Endothelial cell of umbilical vein (primary cell): ENCODE measurements around the gene CHRND. TPM values are rescaled to one million over a fixed set of nuclear protein-coding genes. Genes with fewer than 3 reads are reported as not detected.

ENCODE experiments used
- BruUV-seq: library from RNA; stranded (reverse); fragments of 400-500 nt; replicated peaks from 2 replicates; lab custom pipeline; 2021; lab: Mats Ljungman, UMichigan
- CTCF ChIA-PET: fragments of 300-600, 350-600 bp; sonication (Branson Sonifier 250); formaldehyde crosslinking; loops from one replicate; lab custom pipeline; 2021; ENCODE audit warnings: antibody characterized with exemption, inconsistent platforms; lab: Charles Lee
- POLR2A ChIA-PET: fragments of 300-600, 350-600 bp; sonication (Branson Sonifier 250); formaldehyde crosslinking; loops from one replicate; lab custom pipeline; 2021; ENCODE audit warnings: antibody characterized with exemption, inconsistent platforms; lab: Charles Lee
- DNase-seq: peaks from one replicate; pipeline ENCODE4 v3.0.0-alpha.2; 2011; ENCODE audit warnings: low read depth, low spot score
- FAIRE-seq: peaks from 2 replicates; lab custom pipeline; 2011; peaks lifted over from hg19 to GRCh38; lab: Jason Lieb, UNC
- H2AFZ ChIP-seq: 2 replicates; pipeline ENCODE4 v1.6.0; 2012; ENCODE audit warnings: low read depth, low read length, control low read depth, inconsistent platforms
- H3K27ac ChIP-seq: 2 replicates; pipeline ENCODE4 v1.5.1; 2011; ENCODE audit warnings: low read depth, mild to moderate bottlenecking, control low read depth, low read length, moderate library complexity; ENCODE audit not compliant: insufficient read depth
- H3K27me3 ChIP-seq, 2 experiments: 2 replicates each; pipeline versions ENCODE4 v1.6.0 to v1.6.1; 2011; ENCODE audit warnings: low read length in 2 of 2, mixed read lengths in 1 of 2; ENCODE audit not compliant: control insufficient read depth in 2 of 2, insufficient read depth in 2 of 2
- H3K36me3 ChIP-seq, 2 experiments: 2 replicates in 1 of 2; 3 replicates in 1 of 2; pipeline ENCODE4 v1.5.1; 2011; ENCODE audit warnings: low read length in 2 of 2, mild to moderate bottlenecking in 1 of 2, moderate library complexity in 1 of 2; ENCODE audit not compliant: control insufficient read depth in 2 of 2, insufficient read depth in 2 of 2; ENCODE audit errors: extremely low read depth in 1 of 2
- H3K4me1 ChIP-seq: 3 replicates; pipeline ENCODE4 v1.5.1; 2011; ENCODE audit warnings: mild to moderate bottlenecking, low read length; ENCODE audit not compliant: control insufficient read depth, insufficient read depth; ENCODE audit errors: extremely low read depth
- H3K4me2 ChIP-seq: 2 replicates; pipeline ENCODE4 v1.6.1; 2011; ENCODE audit warnings: low read length, control low read depth, mixed read lengths; ENCODE audit not compliant: insufficient read depth
- H3K4me3 ChIP-seq, 3 experiments: fragments of 200-600 bp in 1 of 3; sonication (generic), shearing (Covaris generic) in 1 of 3; replicated peaks in 1 of 3; 2 replicates each; pipeline ENCODE4 v1.5.1; 2011 to 2016; ENCODE audit warnings: control low read depth in 3 of 3, low read length in 3 of 3, mild to moderate bottlenecking in 2 of 3, inconsistent platforms in 1 of 3, low read depth in 1 of 3, moderate library complexity in 1 of 3; ENCODE audit not compliant: insufficient read depth in 1 of 3
- H3K79me2 ChIP-seq: 2 replicates; pipeline ENCODE4 v1.6.0; 2012; ENCODE audit warnings: low read length, inconsistent platforms; ENCODE audit not compliant: control insufficient read depth, insufficient read depth
- H3K9ac ChIP-seq: replicated peaks from 2 replicates; pipeline ENCODE3; 2011; ENCODE audit warnings: low read length, control low read depth; ENCODE audit not compliant: insufficient read depth; ENCODE audit errors: extremely low read depth
- H3K9me1 ChIP-seq: replicated peaks from 3 replicates; pipeline ENCODE4 v1.6.0; 2011; ENCODE audit warnings: mild to moderate bottlenecking, low read length; ENCODE audit not compliant: control insufficient read depth, insufficient read depth; ENCODE audit errors: extremely low read depth
- H3K9me3 ChIP-seq: replicated peaks from 2 replicates; pipeline ENCODE4 v1.5.1; 2012; ENCODE audit warnings: low read length, inconsistent platforms; ENCODE audit not compliant: control insufficient read depth, insufficient read depth
- H4K20me1 ChIP-seq: replicated peaks from 2 replicates; pipeline ENCODE3; 2011; ENCODE audit warnings: mild to moderate bottlenecking, low read length; ENCODE audit not compliant: control insufficient read depth, insufficient read depth; ENCODE audit errors: extremely low read depth
- EZH2 ChIP-seq: IDR thresholded peaks from 2 replicates; pipeline ENCODE4 v1.6.1; 2012; ENCODE audit warnings: borderline replicate concordance, low read depth, mild to moderate bottlenecking, moderate library complexity, low read length, inconsistent platforms; ENCODE audit not compliant: severe bottlenecking
- FOS ChIP-seq: IDR thresholded peaks from 2 replicates; pipeline ENCODE4 v1.6.1; 2011; ENCODE audit warnings: mild to moderate bottlenecking, low read length, moderate library complexity, borderline replicate concordance; ENCODE audit not compliant: insufficient read depth
- GATA2 ChIP-seq: IDR thresholded peaks from 2 replicates; pipeline ENCODE4 v1.7.0; 2011; ENCODE audit warnings: low read depth, mild to moderate bottlenecking, moderate library complexity, mixed read lengths, low read length; ENCODE audit not compliant: insufficient read length, insufficient read depth
- JUN ChIP-seq: IDR thresholded peaks from 2 replicates; pipeline ENCODE4 v1.6.1; 2011; ENCODE audit warnings: borderline replicate concordance, low read depth; ENCODE audit not compliant: insufficient read length, insufficient read depth
- MAX ChIP-seq: IDR thresholded peaks from 2 replicates; pipeline ENCODE4 v1.6.1; 2011; ENCODE audit not compliant: insufficient read depth, insufficient read length
- MYC ChIP-seq: IDR thresholded peaks from one replicate; pipeline ENCODE4 v1.6.1; 2011; ENCODE audit warnings: mild to moderate bottlenecking, low read depth, low read length
- POLR2A ChIP-seq: IDR thresholded peaks from 2 replicates; pipeline ENCODE4 v1.6.1; 2012; ENCODE audit warnings: low read depth, mild to moderate bottlenecking, control low read depth, low read length
- POLR2AphosphoS5 ChIP-seq: IDR thresholded peaks from 2 replicates; pipeline ENCODE4 v1.6.1; 2012; ENCODE audit warnings: low read depth, mild to moderate bottlenecking, control low read depth, low read length, moderate library complexity; ENCODE audit not compliant: insufficient read depth
- dilution Hi-C: fragments of 300-500 bp; cut with MboI; formaldehyde crosslinking; loops from one replicate; pipeline ENCODE4 v1.15.0; 2019; ENCODE audit warnings: low sequenced_read_pairs; ENCODE audit not compliant: extremely low pct_ligation_motif_present
- intact Hi-C: fragments of 100-400 bp; cut with micrococcal nuclease; formaldehyde crosslinking; loops from one replicate; pipeline ENCODE4 v1.10.0; 2022
- polyA plus RNA-seq, 4 experiments: library from polyadenylated mRNA; depleted of rRNA in 3 of 4; stranded (reverse) in 3 of 4; unstranded in 1 of 4; fragments of >200 nt; gene quantifications; 2 replicates each; pipeline versions ENCODE4 v1.2.1 to v1.2.3, GENCODE V29; 2011 to 2012; ENCODE audit warnings: missing spikeins in 1 of 4
- total RNA-seq: library from RNA; stranded (reverse); gene quantifications from 2 replicates; pipeline ENCODE4 v1.2.3, GENCODE V29; 2021
- TF ChIP-seq, protein P1 (sequence below), 2 donors: IDR thresholded peaks; 1 replicate in 1 of 2; 2 replicates in 1 of 2; pipeline ENCODE4 v1.5.1; 2011; ENCODE audit warnings: low read length in 2 of 2, mild to moderate bottlenecking in 2 of 2, moderate library complexity in 2 of 2, control low read depth in 1 of 2, inconsistent platforms in 1 of 2, low read depth in 1 of 2; ENCODE audit not compliant: insufficient read depth in 1 of 2; ENCODE audit errors: extremely low read depth in 1 of 2

CHRND gene
- total and polyA plus RNA-seq, 2 donors (not counting 3 experiments of a cell fraction or from before 2014, with no cell fraction given), result not detected

- no peaks in the 10 kb centered on the region for H3K36me3 ChIP-seq
- intact Hi-C loops (loop anchor here (5.0 kb wide), 1 partner anchor 616 kb away; no protein-coding TSS in a partner anchor), dilution Hi-C loops (no loop called here)
- H3K9ac ChIP-seq, result no peak overlapping the region
- DNase-seq (no peak), FAIRE-seq (no peak)
- POLR2A ChIA-PET, result no interaction called here
- H3K9me1 ChIP-seq, result no peaks in the 10 kb centered on the region
- H3K4me1 ChIP-seq, result no peaks in the 10 kb centered on the region
- H3K4me2 ChIP-seq, result no peak overlapping the region
- H3K9me3 ChIP-seq, result no peaks in the 10 kb centered on the region
- no TSS peak for BruUV-seq
- CTCF ChIA-PET, result interaction anchor here (0.9 to 4.6 kb wide), 6 partner anchors 8 to 673 kb away, joined by 3 to 44 read pairs (median 4); partner anchors contain the start of genes EIF4E2 and TIGD1
- H3K79me2 ChIP-seq, result no peaks in the 10 kb centered on the region
- no peak overlapping the region for H2AFZ ChIP-seq
- peaks cover 21 to 31% of the 10 kb centered on the region in 2 experiments for H3K27me3 ChIP-seq
- H4K20me1 ChIP-seq, result no peaks in the 10 kb centered on the region
- H3K4me3 ChIP-seq, result no peak overlapping the region
- no peak overlapping the region for H3K27ac ChIP-seq
- TF ChIP-seq POLR2AphosphoS5 (no peak), MAX (no peak), GATA2 (no peak), EZH2 (no peak), POLR2A (no peak), JUN (no peak), FOS (no peak), MYC (no peak)
- TF ChIP-seq, protein P1, sequence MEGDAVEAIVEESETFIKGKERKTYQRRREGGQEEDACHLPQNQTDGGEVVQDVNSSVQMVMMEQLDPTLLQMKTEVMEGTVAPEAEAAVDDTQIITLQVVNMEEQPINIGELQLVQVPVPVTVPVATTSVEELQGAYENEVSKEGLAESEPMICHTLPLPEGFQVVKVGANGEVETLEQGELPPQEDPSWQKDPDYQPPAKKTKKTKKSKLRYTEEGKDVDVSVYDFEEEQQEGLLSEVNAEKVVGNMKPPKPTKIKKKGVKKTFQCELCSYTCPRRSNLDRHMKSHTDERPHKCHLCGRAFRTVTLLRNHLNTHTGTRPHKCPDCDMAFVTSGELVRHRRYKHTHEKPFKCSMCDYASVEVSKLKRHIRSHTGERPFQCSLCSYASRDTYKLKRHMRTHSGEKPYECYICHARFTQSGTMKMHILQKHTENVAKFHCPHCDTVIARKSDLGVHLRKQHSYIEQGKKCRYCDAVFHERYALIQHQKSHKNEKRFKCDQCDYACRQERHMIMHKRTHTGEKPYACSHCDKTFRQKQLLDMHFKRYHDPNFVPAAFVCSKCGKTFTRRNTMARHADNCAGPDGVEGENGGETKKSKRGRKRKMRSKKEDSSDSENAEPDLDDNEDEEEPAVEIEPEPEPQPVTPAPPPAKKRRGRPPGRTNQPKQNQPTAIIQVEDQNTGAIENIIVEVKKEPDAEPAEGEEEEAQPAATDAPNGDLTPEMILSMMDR (IDR thresholded peaks at IDR 0.05; ENCODE audit: extremely low read depth in 1 of 2, insufficient read depth in 1 of 2, low read depth in 1 of 2, low read length in 2 of 2), result no peak
These were observed 2.6 kb upstream of the CHRND start for GRCh38 chr2:232523402-232523681.
